Thymus (tissue), 11 donors: Measurements from ENCODE around the gene MIB1. TPM values are rescaled to one million over a fixed set of nuclear protein-coding genes. Genes with fewer than 3 reads are reported as not detected.

Source experiments
- DNase-seq, 9 donors: peaks; one replicate each; pipeline ENCODE4 v3.0.0-alpha.2; 2013; ENCODE audit warnings: low spot score in 9 of 9, low read depth in 6 of 9, missing footprints in 1 of 9
- H3K27ac ChIP-seq, 2 donors: one replicate each; pipeline ENCODE4 v1.5.1; 2013; ENCODE audit warnings: control low read depth in 1 of 2, low read depth in 1 of 2, low read length in 1 of 2, mild to moderate bottlenecking in 1 of 2, moderate library complexity in 1 of 2
- H3K27me3 ChIP-seq, 2 donors: one replicate each; pipeline ENCODE4 v1.5.1; 2013; ENCODE audit warnings: low read length in 1 of 2; ENCODE audit not compliant: control insufficient read depth in 2 of 2, insufficient read depth in 1 of 2
- H3K36me3 ChIP-seq, 2 donors: one replicate each; pipeline ENCODE4 v1.5.1; 2013; ENCODE audit warnings: low read length in 1 of 2, mild to moderate bottlenecking in 1 of 2, moderate library complexity in 1 of 2; ENCODE audit not compliant: control insufficient read depth in 2 of 2, insufficient read depth in 2 of 2
- H3K4me1 ChIP-seq, 2 donors: one replicate each; pipeline ENCODE4 v1.5.1; 2013; ENCODE audit warnings: low read length in 2 of 2; ENCODE audit not compliant: control insufficient read depth in 2 of 2, insufficient read depth in 2 of 2
- H3K4me3 ChIP-seq, 2 donors: one replicate each; pipeline ENCODE4 v1.5.1; 2013; ENCODE audit warnings: low read length in 2 of 2, control low read depth in 1 of 2, mild to moderate bottlenecking in 1 of 2
- H3K9me3 ChIP-seq, 2 donors: one replicate each; pipeline ENCODE4 v1.5.1; 2013; ENCODE audit warnings: low read length in 1 of 2, mild to moderate bottlenecking in 1 of 2; ENCODE audit not compliant: control insufficient read depth in 2 of 2, insufficient read depth in 1 of 2
- WGBS: extraction: QIAGEN DNeasy Blood & Tissue Kit; methylation state at CpG from one replicate; pipeline ENCODE4 v1.1.7; 2013; 5-methylcytosine and 5-hydroxymethylcytosine counted together
- polyA plus RNA-seq: library from polyadenylated mRNA; stranded (reverse); fragments of 200-250 nt; gene quantifications from one replicate; pipeline ENCODE4 v1.2.3, GENCODE V29; 2013
- total RNA-seq: library from RNA; stranded (reverse); fragments of 120-200 nt; gene quantifications from one replicate; pipeline ENCODE4 v1.2.4, GENCODE V29; 2013
- donor health status: healthy.

Gene MIB1
- total and polyA plus RNA-seq, 2 donors: 8.8 to 33.2 TPM

GRCh38 chr18:21820033-21820810 lies 79.6 kb downstream of the MIB1 start:
- no peak overlapping the region for H3K27ac ChIP-seq
- H3K4me3 ChIP-seq: no peak overlapping the region
- H3K9me3 ChIP-seq: no peaks in the 10 kb centered on the region
- H3K4me1 ChIP-seq: no peaks in the 10 kb centered on the region
- 80% methylated on average over 2 of the region's 2 CpGs for WGBS
- no peaks in the 10 kb centered on the region for H3K27me3 ChIP-seq
- H3K36me3 ChIP-seq: peaks cover 5 to 15% of the 10 kb centered on the region in 2 donors
- no peak for DNase-seq

- Histone ChIP-seq H3K36me3 (peaks cover 5 to 11% of the 10 kb centered on the region in 2 donors), H3K27me3 (no peaks in the 10 kb centered on the region), H3K9me3 (no peaks in the 10 kb centered on the region), H3K4me3 (no peak overlapping the region), H3K4me1 (no peaks in the 10 kb centered on the region), H3K27ac (no peak overlapping the region)
- no peak for DNase-seq
- 96% methylated on average over 1 of the region's 1 CpG for WGBS
Measured at GRCh38 chr18:21820811-21821143, 80.2 kb downstream of the MIB1 start.

GRCh38 chr18:21823848-21824247 lies 83.3 kb downstream of the MIB1 start:
- H3K27ac ChIP-seq: no peak overlapping the region
- no peaks in the 10 kb centered on the region for H3K4me1 ChIP-seq
- H3K27me3 ChIP-seq: no peaks in the 10 kb centered on the region
- H3K36me3 ChIP-seq: peaks cover 0 to 2% of the 10 kb centered on the region in 2 donors
- WGBS: 97% methylated on average over 3 of the region's 3 CpGs
- no peak overlapping the region for H3K4me3 ChIP-seq
- H3K9me3 ChIP-seq: no peaks in the 10 kb centered on the region
- DNase-seq: no peak

GRCh38 chr18:21826196-21826595 lies 85.6 kb downstream of the MIB1 start:
- H3K4me3 ChIP-seq: no peak overlapping the region
- no peaks in the 10 kb centered on the region for H3K4me1 ChIP-seq
- H3K27ac ChIP-seq: no peak overlapping the region
- no peaks in the 10 kb centered on the region for H3K27me3 ChIP-seq
- peaks cover 0 to 2% of the 10 kb centered on the region in 2 donors for H3K36me3 ChIP-seq
- no peak for DNase-seq
- H3K9me3 ChIP-seq: no peaks in the 10 kb centered on the region
- 94% methylated on average over 3 of the region's 3 CpGs for WGBS

GRCh38 chr18:21826641-21827302 lies 86.2 kb downstream of the MIB1 start:
- H3K9me3 ChIP-seq: no peaks in the 10 kb centered on the region
- no peaks in the 10 kb centered on the region for H3K27me3 ChIP-seq
- no peak overlapping the region for H3K27ac ChIP-seq
- no peak overlapping the region for H3K4me3 ChIP-seq
- H3K4me1 ChIP-seq: no peaks in the 10 kb centered on the region
- WGBS: 98% methylated on average over 4 of the region's 4 CpGs
- peaks cover 0 to 2% of the 10 kb centered on the region in 2 donors for H3K36me3 ChIP-seq
- no peak for DNase-seq

GRCh38 chr18:21830532-21830931 lies 89.9 kb downstream of the MIB1 start:
- 94% methylated on average over 3 of the region's 3 CpGs for WGBS
- H3K27ac ChIP-seq: no peak overlapping the region
- H3K4me3 ChIP-seq: no peak overlapping the region
- H3K36me3 ChIP-seq: no peaks in the 10 kb centered on the region
- H3K9me3 ChIP-seq: no peaks in the 10 kb centered on the region
- DNase-seq: no peak
- H3K4me1 ChIP-seq: no peaks in the 10 kb centered on the region
- no peaks in the 10 kb centered on the region for H3K27me3 ChIP-seq

- DNase-seq: no peak
- H3K27ac ChIP-seq: no peak overlapping the region
- H3K36me3 ChIP-seq: no peaks in the 10 kb centered on the region
- 97% methylated on average over 5 of the region's 5 CpGs for WGBS
- no peak overlapping the region for H3K4me3 ChIP-seq
- H3K4me1 ChIP-seq: no peaks in the 10 kb centered on the region
- H3K27me3 ChIP-seq: no peaks in the 10 kb centered on the region
- H3K9me3 ChIP-seq: no peaks in the 10 kb centered on the region
Measured at GRCh38 chr18:21831413-21831831, 90.8 kb downstream of the MIB1 start.

- H3K27ac ChIP-seq: no peak overlapping the region
Measured at GRCh38 chr18:21833604-21834298, 93.2 kb downstream of the MIB1 start.

GRCh38 chr18:21834299-21834660 lies 93.7 kb downstream of the MIB1 start:
- Histone ChIP-seq H3K9me3 (no peaks in the 10 kb centered on the region), H3K27me3 (no peaks in the 10 kb centered on the region), H3K27ac (no peak overlapping the region), H3K4me1 (no peaks in the 10 kb centered on the region), H3K36me3 (peaks cover 0 to 4% of the 10 kb centered on the region in 2 donors), H3K4me3 (no peak overlapping the region)
- DNase-seq: no peak
- 97% methylated on average over 3 of the region's 3 CpGs for WGBS

More at GRCh38 chr18:21833604-21834298, 93.2 kb downstream of the MIB1 start:
- Histone ChIP-seq H3K36me3 (peaks cover 0 to 3% of the 10 kb centered on the region in 2 donors), H3K4me3 (no peak overlapping the region), H3K27me3 (no peaks in the 10 kb centered on the region), H3K9me3 (no peaks in the 10 kb centered on the region), H3K4me1 (no peaks in the 10 kb centered on the region)
- no peak for DNase-seq
- WGBS: 96% methylated on average over 4 of the region's 4 CpGs
